HepG2 (cell line): ENCODE results near the gene ZNF331. TPM values are rescaled to one million over a fixed set of nuclear protein-coding genes. Genes with fewer than 3 reads are reported as not detected.

Experiments used
- ATAC-seq: fragments of 200-7000 bp; cut with Tn5 transposase; 3 replicates; pipeline ENCODE4 v1.9.1; 2020; ENCODE audit warnings: mild to moderate bottlenecking, moderate library complexity
- BruUV-seq: library from RNA; stranded (reverse); fragments of 400-500 nt; replicated peaks from 2 replicates; lab custom pipeline; 2021; lab: Mats Ljungman, UMichigan
- CTCF ChIA-PET: fragments of 300-600 bp; formaldehyde crosslinking; extraction: SDS; loops from one replicate; lab custom pipeline; 2021; ENCODE audit warnings: low total read pairs, inconsistent platforms, low intra/inter-chr PET ratio; lab: Yijun Ruan, JAX
- POLR2A ChIA-PET: fragments of 350-600 bp; sonication (Branson Sonifier 250); formaldehyde crosslinking; loops from one replicate; lab custom pipeline; 2020; ENCODE audit warnings: antibody characterized with exemption, inconsistent platforms; lab: Yijun Ruan, JAX
- DNase-seq: peaks from one replicate; pipeline ENCODE4 v3.0.0-alpha.2; 2015; ENCODE audit warnings: low spot score
- FAIRE-seq: peaks from 3 replicates; lab custom pipeline; 2011; peaks lifted over from hg19 to GRCh38; lab: Jason Lieb, UNC
- H2AFZ ChIP-seq: one replicate; pipeline ENCODE4 v1.6.1; 2011; ENCODE audit warnings: low read length, inconsistent platforms
- H3K27ac ChIP-seq: fragments of 300-600 bp; 3 replicates; pipeline ENCODE4 v1.8.0; 2011; ENCODE audit warnings: mixed run types, mild to moderate bottlenecking, mixed read lengths, low read length, inconsistent platforms; ENCODE audit not compliant: insufficient read depth; ENCODE audit errors: extremely low read length
- H3K27me3 ChIP-seq, 2 experiments: fragments of 200-600 bp in 1 of 2; 2 replicates in 1 of 2; 3 replicates in 1 of 2; pipeline versions ENCODE4 v1.6.0 to v1.8.0; 2011; ENCODE audit warnings: low read length in 2 of 2, mild to moderate bottlenecking in 2 of 2, moderate library complexity in 2 of 2, inconsistent platforms in 1 of 2; ENCODE audit not compliant: insufficient read depth in 2 of 2, control insufficient read depth in 1 of 2
- H3K36me3 ChIP-seq, 2 experiments: fragments of 200-600 bp in 1 of 2; replicated peaks in 1 of 2; 2 replicates in 1 of 2; 3 replicates in 1 of 2; pipeline versions ENCODE4 v1.5.1 to v1.8.0; 2011; ENCODE audit warnings: low read length in 2 of 2, inconsistent platforms in 1 of 2; ENCODE audit not compliant: insufficient read depth in 2 of 2, control insufficient read depth in 1 of 2
- H3K4me1 ChIP-seq: 2 replicates; pipeline ENCODE4 v1.5.1; 2012; ENCODE audit warnings: low read length, inconsistent platforms; ENCODE audit not compliant: insufficient read depth
- H3K4me2 ChIP-seq: 2 replicates; pipeline ENCODE4 v1.6.0; 2011; ENCODE audit warnings: low read depth, low read length, inconsistent platforms
- H3K4me3 ChIP-seq, 3 experiments: fragments of 200-600 bp in 1 of 3; sonication (generic), shearing (Covaris generic) in 1 of 3; replicated peaks in 1 of 3; 2 replicates each; pipeline ENCODE4 v1.5.1; 2011 to 2016; ENCODE audit warnings: low read length in 3 of 3, inconsistent platforms in 2 of 3, low read depth in 2 of 3, mild to moderate bottlenecking in 2 of 3, control low read depth in 1 of 3, mixed read lengths in 1 of 3; ENCODE audit not compliant: insufficient read depth in 1 of 3
- H3K79me2 ChIP-seq: one replicate; pipeline ENCODE4 v1.6.1; 2011; ENCODE audit warnings: low read length, inconsistent platforms; ENCODE audit not compliant: insufficient read depth
- H3K9ac ChIP-seq: 2 replicates; pipeline ENCODE4 v1.6.0; 2011; ENCODE audit warnings: mild to moderate bottlenecking, low read depth, low read length, inconsistent platforms; ENCODE audit not compliant: insufficient read depth
- H3K9me3 ChIP-seq: 2 replicates; pipeline ENCODE4 v1.5.1; 2012; ENCODE audit warnings: mild to moderate bottlenecking, low read length
- H4K20me1 ChIP-seq: 2 replicates; pipeline ENCODE4 v1.6.0; 2011; ENCODE audit warnings: inconsistent platforms, mild to moderate bottlenecking, low read length, moderate library complexity; ENCODE audit not compliant: insufficient read depth
- AGO2 ChIP-seq: fragments of 200-400 bp; formaldehyde crosslinking; optimal IDR thresholded peaks from 2 replicates; pipeline ENCODE3; 2017; ENCODE audit warnings: mild to moderate bottlenecking, low read depth, low read length, moderate library complexity
- BORCS8-MEF2B ChIP-seq: sonication (generic); formaldehyde crosslinking; IDR thresholded peaks from 2 replicates; pipeline ENCODE4 v1.8.0; 2022; ENCODE audit warnings: mild to moderate bottlenecking, missing genetic modification reagents
- CEBPG ChIP-seq: IDR thresholded peaks from 2 replicates; pipeline ENCODE4 v1.6.1; 2016
- EP300 ChIP-seq, 3 experiments: sonication (generic) in 1 of 3; formaldehyde crosslinking in 1 of 3; IDR thresholded peaks; 2 replicates each; pipeline versions ENCODE4 v1.5.1 to v1.6.1; 2011 to 2020; ENCODE audit warnings: low read depth in 2 of 3, low read length in 2 of 3, borderline replicate concordance in 1 of 3, improper control_type of control experiment in 1 of 3, mild to moderate bottlenecking in 1 of 3, missing genetic modification reagents in 1 of 3, moderate library complexity in 1 of 3
- GATAD2A ChIP-seq: IDR thresholded peaks from 2 replicates; pipeline ENCODE4 v1.6.1; 2016
- HDAC2 ChIP-seq: sonication (generic); formaldehyde crosslinking; IDR thresholded peaks from 2 replicates; pipeline ENCODE4 v1.4.0; 2020; ENCODE audit warnings: missing genetic modification reagents
- HNF4G ChIP-seq, 2 experiments: sonication (generic) in 1 of 2; formaldehyde crosslinking in 1 of 2; IDR thresholded peaks; 2 replicates each; pipeline versions ENCODE4 v1.4.0 to v1.6.1; 2011 to 2020; ENCODE audit warnings: borderline replicate concordance in 2 of 2, low read depth in 2 of 2, mild to moderate bottlenecking in 2 of 2, low read length in 1 of 2, missing genetic modification reagents in 1 of 2, moderate library complexity in 1 of 2
- RNF2 ChIP-seq: fragments of 450-650 bp; conservative IDR thresholded peaks from 2 replicates; pipeline ENCODE4 v1.6.1; 2016; ENCODE audit warnings: low read depth
- SOX6 ChIP-seq, 2 experiments: fragments of 450-650 bp in 1 of 2; sonication (generic) in 1 of 2; formaldehyde crosslinking in 1 of 2; IDR thresholded peaks; 2 replicates each; pipeline versions ENCODE4 v1.4.0 to v1.6.1; 2017 to 2020; ENCODE audit warnings: antibody characterized with exemption in 1 of 2, mild to moderate bottlenecking in 1 of 2, missing genetic modification reagents in 1 of 2
- TAF1 ChIP-seq: sonication (generic); formaldehyde crosslinking; IDR thresholded peaks from 2 replicates; pipeline ENCODE4 v1.4.0; 2020; ENCODE audit warnings: missing genetic modification reagents
- THRA ChIP-seq: sonication (generic); formaldehyde crosslinking; IDR thresholded peaks from 2 replicates; pipeline ENCODE4 v1.4.0; 2020; ENCODE audit warnings: missing genetic modification reagents, borderline replicate concordance
- ZBTB7B ChIP-seq: sonication (generic); formaldehyde crosslinking; IDR thresholded peaks from 2 replicates; pipeline ENCODE4 v1.4.0; 2020; ENCODE audit warnings: missing genetic modification reagents
- WGBS: methylation state at CpG from one replicate; pipeline ENCODE4 v1.1.6; 2017; ENCODE audit warnings: low lambda C conversion rate; 5-methylcytosine and 5-hydroxymethylcytosine counted together
- in situ Hi-C: cut with HindIII; loops from 2 replicates; pipeline ENCODE4 v1.10.0; 2017; ENCODE audit warnings: low pct_unique_long_range_greater_than_20kb; ENCODE audit not compliant: extremely low pct_ligation_motif_present
- intact Hi-C: fragments of 100-400 bp; cut with micrococcal nuclease; formaldehyde crosslinking; loops from one replicate; pipeline ENCODE4 v1.10.0; 2022; ENCODE audit not compliant: unreplicated experiment
- polyA plus RNA-seq, 8 experiments: library from polyadenylated mRNA; depleted of rRNA in 3 of 8; stranded (reverse) in 7 of 8; unstranded in 1 of 8; fragments of >200 nt; fragmentation: Illumina TruSeq in 4 of 8; extraction: Trizol in 4 of 8; gene quantifications; 2 replicates each; pipeline versions ENCODE4 v1.2.1 to v1.2.3, GENCODE V29; 2011 to 2016; ENCODE audit warnings: low read depth in 4 of 8, missing spikeins in 1 of 8, mixed read lengths in 1 of 8; ENCODE audit not compliant: insufficient read depth in 1 of 8
- total RNA-seq, 5 experiments: library from RNA; depleted of rRNA; stranded (reverse); fragments of >200 nt; fragmentation: Illumina TruSeq; extraction: Trizol; gene quantifications; 2 replicates each; pipeline ENCODE4 v1.2.3, GENCODE V29; 2016; ENCODE audit warnings: low read depth in 1 of 5
- TF ChIP-seq, protein P1 (sequence below): sonication (generic); formaldehyde crosslinking; IDR thresholded peaks from 2 replicates; pipeline ENCODE4 v1.5.0; 2020; ENCODE audit warnings: missing genetic modification reagents
- TF ChIP-seq, protein P2 (sequence below): sonication (generic); formaldehyde crosslinking; IDR thresholded peaks from 2 replicates; pipeline ENCODE4 v1.4.0; 2020; ENCODE audit warnings: missing genetic modification reagents, mild to moderate bottlenecking, borderline replicate concordance
- TF ChIP-seq, protein P3 (sequence below): IDR thresholded peaks from 2 replicates; pipeline ENCODE4 v1.4.0; 2020; ENCODE audit warnings: mild to moderate bottlenecking, missing genetic modification reagents

ZNF331 gene
- total and polyA plus RNA-seq, 2 of the 13 experiments (the other 11 are each of a cell fraction or from before 2014, with no cell fraction given): 8.2 to 13.3 TPM

GRCh38 chr19:53597023-53597422, 59.1 kb downstream of the ZNF331 start:
- Histone ChIP-seq H3K9ac (no peak overlapping the region), H3K27me3 (no peaks in the 10 kb centered on the region), H3K27ac (no peak overlapping the region), H2AFZ (no peak overlapping the region), H3K4me3 (no peak overlapping the region), H3K9me3 (no peaks in the 10 kb centered on the region), H4K20me1 (no peaks in the 10 kb centered on the region), H3K4me2 (no peak overlapping the region), H3K79me2 (no peaks in the 10 kb centered on the region), H3K36me3 (no peaks in the 10 kb centered on the region), H3K4me1 (peaks cover 46% of the 10 kb centered on the region)
- 75% methylated on average over 12 of the region's 12 CpGs for WGBS
- FAIRE-seq (no peak), DNase-seq (peak; percentile 63), ATAC-seq (peak; percentile 53; the same call in 2 of the 3 replicates)
- no TSS peak for BruUV-seq
- intact Hi-C loops (loop anchor here (10.0 kb wide), 1 partner anchor 58 kb away; no protein-coding TSS in a partner anchor), in situ Hi-C loops (loop anchor here (10.0 kb wide), 1 partner anchor 58 kb away; no protein-coding TSS in a partner anchor)
- ChIA-PET CTCF (no interaction called here), POLR2A (no interaction called here)
- TF ChIP-seq, protein P1, sequence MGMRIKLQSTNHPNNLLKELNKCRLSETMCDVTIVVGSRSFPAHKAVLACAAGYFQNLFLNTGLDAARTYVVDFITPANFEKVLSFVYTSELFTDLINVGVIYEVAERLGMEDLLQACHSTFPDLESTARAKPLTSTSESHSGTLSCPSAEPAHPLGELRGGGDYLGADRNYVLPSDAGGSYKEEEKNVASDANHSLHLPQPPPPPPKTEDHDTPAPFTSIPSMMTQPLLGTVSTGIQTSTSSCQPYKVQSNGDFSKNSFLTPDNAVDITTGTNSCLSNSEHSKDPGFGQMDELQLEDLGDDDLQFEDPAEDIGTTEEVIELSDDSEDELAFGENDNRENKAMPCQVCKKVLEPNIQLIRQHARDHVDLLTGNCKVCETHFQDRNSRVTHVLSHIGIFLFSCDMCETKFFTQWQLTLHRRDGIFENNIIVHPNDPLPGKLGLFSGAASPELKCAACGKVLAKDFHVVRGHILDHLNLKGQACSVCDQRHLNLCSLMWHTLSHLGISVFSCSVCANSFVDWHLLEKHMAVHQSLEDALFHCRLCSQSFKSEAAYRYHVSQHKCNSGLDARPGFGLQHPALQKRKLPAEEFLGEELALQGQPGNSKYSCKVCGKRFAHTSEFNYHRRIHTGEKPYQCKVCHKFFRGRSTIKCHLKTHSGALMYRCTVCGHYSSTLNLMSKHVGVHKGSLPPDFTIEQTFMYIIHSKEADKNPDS (CRISPR knock-in tag): no peak
- TF ChIP-seq TAF1 (CRISPR knock-in tag): no peak
- 0 out of 2 replicates have a peak, but pooled peaks have one; percentile 43 for TF ChIP-seq ZBTB7B (CRISPR knock-in tag)
- no peak for TF ChIP-seq AGO2
- TF ChIP-seq GATAD2A (CRISPR knock-in tag): 0 out of 2 replicates have a peak, but pooled peaks have one; percentile 26
- TF ChIP-seq RNF2: no peak
- peak; percentile 82 for TF ChIP-seq CEBPG (CRISPR knock-in tag)
- TF ChIP-seq, protein P2, sequence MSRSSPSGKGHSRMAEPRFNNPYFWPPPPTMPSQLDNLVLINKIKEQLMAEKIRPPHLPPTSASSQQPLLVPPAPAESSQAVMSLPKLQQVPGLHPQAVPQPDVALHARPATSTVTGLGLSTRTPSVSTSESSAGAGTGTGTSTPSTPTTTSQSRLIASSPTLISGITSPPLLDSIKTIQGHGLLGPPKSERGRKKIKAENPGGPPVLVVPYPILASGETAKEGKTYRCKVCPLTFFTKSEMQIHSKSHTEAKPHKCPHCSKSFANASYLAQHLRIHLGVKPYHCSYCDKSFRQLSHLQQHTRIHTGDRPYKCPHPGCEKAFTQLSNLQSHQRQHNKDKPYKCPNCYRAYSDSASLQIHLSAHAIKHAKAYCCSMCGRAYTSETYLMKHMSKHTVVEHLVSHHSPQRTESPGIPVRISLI: peak; percentile 87
- TF ChIP-seq EP300 (IDR thresholded peaks at IDR 0.05; ENCODE audit: low read depth in 2 of 2, low read length in 2 of 2): peak in 1 of 2 experiments; percentile 50; a peak in 1 of 4 replicates
- no peak for TF ChIP-seq EP300 (CRISPR knock-in tag; IDR thresholded peaks at IDR 0.05; ENCODE audit: borderline replicate concordance)
- TF ChIP-seq THRA (CRISPR knock-in tag): peak; percentile 31; the same call in 1 of the 2 replicates
- no peak for TF ChIP-seq SOX6 (IDR thresholded peaks at IDR 0.05)
- peak; percentile 21; the same call in 1 of the 2 replicates for TF ChIP-seq SOX6 (CRISPR knock-in tag; IDR thresholded peaks at IDR 0.05)
- TF ChIP-seq HNF4G (IDR thresholded peaks at IDR 0.05; ENCODE audit: borderline replicate concordance, low read depth, low read length): peak; percentile 58; the same call in 1 of the 2 replicates
- TF ChIP-seq HNF4G (CRISPR knock-in tag; IDR thresholded peaks at IDR 0.05; ENCODE audit: borderline replicate concordance, low read depth): no peak
- TF ChIP-seq, protein P3, sequence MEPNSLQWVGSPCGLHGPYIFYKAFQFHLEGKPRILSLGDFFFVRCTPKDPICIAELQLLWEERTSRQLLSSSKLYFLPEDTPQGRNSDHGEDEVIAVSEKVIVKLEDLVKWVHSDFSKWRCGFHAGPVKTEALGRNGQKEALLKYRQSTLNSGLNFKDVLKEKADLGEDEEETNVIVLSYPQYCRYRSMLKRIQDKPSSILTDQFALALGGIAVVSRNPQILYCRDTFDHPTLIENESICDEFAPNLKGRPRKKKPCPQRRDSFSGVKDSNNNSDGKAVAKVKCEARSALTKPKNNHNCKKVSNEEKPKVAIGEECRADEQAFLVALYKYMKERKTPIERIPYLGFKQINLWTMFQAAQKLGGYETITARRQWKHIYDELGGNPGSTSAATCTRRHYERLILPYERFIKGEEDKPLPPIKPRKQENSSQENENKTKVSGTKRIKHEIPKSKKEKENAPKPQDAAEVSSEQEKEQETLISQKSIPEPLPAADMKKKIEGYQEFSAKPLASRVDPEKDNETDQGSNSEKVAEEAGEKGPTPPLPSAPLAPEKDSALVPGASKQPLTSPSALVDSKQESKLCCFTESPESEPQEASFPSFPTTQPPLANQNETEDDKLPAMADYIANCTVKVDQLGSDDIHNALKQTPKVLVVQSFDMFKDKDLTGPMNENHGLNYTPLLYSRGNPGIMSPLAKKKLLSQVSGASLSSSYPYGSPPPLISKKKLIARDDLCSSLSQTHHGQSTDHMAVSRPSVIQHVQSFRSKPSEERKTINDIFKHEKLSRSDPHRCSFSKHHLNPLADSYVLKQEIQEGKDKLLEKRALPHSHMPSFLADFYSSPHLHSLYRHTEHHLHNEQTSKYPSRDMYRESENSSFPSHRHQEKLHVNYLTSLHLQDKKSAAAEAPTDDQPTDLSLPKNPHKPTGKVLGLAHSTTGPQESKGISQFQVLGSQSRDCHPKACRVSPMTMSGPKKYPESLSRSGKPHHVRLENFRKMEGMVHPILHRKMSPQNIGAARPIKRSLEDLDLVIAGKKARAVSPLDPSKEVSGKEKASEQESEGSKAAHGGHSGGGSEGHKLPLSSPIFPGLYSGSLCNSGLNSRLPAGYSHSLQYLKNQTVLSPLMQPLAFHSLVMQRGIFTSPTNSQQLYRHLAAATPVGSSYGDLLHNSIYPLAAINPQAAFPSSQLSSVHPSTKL: peak; percentile 39; the same call in 1 of the 2 replicates
- no peak for TF ChIP-seq BORCS8-MEF2B (CRISPR knock-in tag)
- TF ChIP-seq HDAC2: 0 out of 2 replicates have a peak, but pooled peaks have one; percentile 15
